B cell (primary cell): ENCODE data around the gene EPHB1. TPM values are rescaled to one million over a fixed set of nuclear protein-coding genes. Genes with fewer than 3 reads are reported as not detected.

Experiments
- ATAC-seq: fragments of 200-7000 bp; cut with Tn5 transposase; one replicate; pipeline ENCODE4 v1.10.0; 2021; ENCODE audit warnings: low read depth, mild to moderate bottlenecking, moderate number of reproducible peaks, moderate library complexity
- CTCF ChIA-PET: fragments of 350-600 bp; sonication (Branson Sonifier 250); formaldehyde crosslinking; loops from one replicate; lab custom pipeline; 2021; ENCODE audit warnings: antibody characterized with exemption, inconsistent platforms; lab: Charles Lee
- POLR2A ChIA-PET: fragments of 350-600 bp; sonication (Branson Sonifier 250); formaldehyde crosslinking; loops from one replicate; lab custom pipeline; 2021; ENCODE audit warnings: antibody characterized with exemption; lab: Charles Lee
- DNase-seq: peaks from one replicate; pipeline ENCODE4 v3.0.0; 2013
- H2AFZ ChIP-seq: 2 replicates; pipeline ENCODE4 v1.6.1; 2012; ENCODE audit warnings: mild to moderate bottlenecking, low read depth, low read length; ENCODE audit not compliant: insufficient read depth, poor library complexity, severe bottlenecking
- H3K27ac ChIP-seq, 2 donors: 1 replicate in 1 of 2; 2 replicates in 1 of 2; pipeline ENCODE4 v1.5.1; 2012 to 2013; ENCODE audit warnings: low read length in 2 of 2, mild to moderate bottlenecking in 2 of 2, moderate library complexity in 1 of 2
- H3K27me3 ChIP-seq, 4 experiments: fragments of 200-600 bp in 1 of 4; sonication (generic) in 1 of 4; replicated peaks in 1 of 4; 1 replicate in 2 of 4; 2 replicates in 2 of 4; pipeline versions ENCODE4 v1.6.1 to v1.7.0; 2013 to 2016; ENCODE audit warnings: low read length in 3 of 4, mild to moderate bottlenecking in 2 of 4, mixed read lengths in 1 of 4, moderate library complexity in 1 of 4; ENCODE audit not compliant: insufficient read depth in 4 of 4, control insufficient read depth in 3 of 4; ENCODE audit errors: control extremely low read depth in 1 of 4
- H3K36me3 ChIP-seq, 2 experiments: replicated peaks in 1 of 2; 1 replicate in 1 of 2; 2 replicates in 1 of 2; pipeline versions ENCODE4 v1.6.1 to v1.7.1; 2013; ENCODE audit warnings: low read length in 1 of 2; ENCODE audit not compliant: insufficient read depth in 2 of 2, control insufficient read depth in 1 of 2; ENCODE audit errors: control extremely low read depth in 1 of 2, extremely low read depth in 1 of 2
- H3K4me1 ChIP-seq, 2 donors: fragments of 200-600 bp in 1 of 2; sonication (generic) in 1 of 2; 1 replicate in 1 of 2; 2 replicates in 1 of 2; pipeline versions ENCODE4 v1.5.1 to v1.6.1; 2013 to 2017; ENCODE audit warnings: low read length in 2 of 2; ENCODE audit not compliant: control insufficient read depth in 2 of 2, insufficient read depth in 2 of 2
- H3K4me2 ChIP-seq: replicated peaks from 2 replicates; pipeline ENCODE3; 2012; ENCODE audit warnings: mild to moderate bottlenecking, low read depth, low read length; ENCODE audit not compliant: poor library complexity, severe bottlenecking
- H3K4me3 ChIP-seq, 5 experiments: fragments of 200-600 bp in 1 of 5; sonication (generic) in 1 of 5; 1 replicate in 3 of 5; 2 replicates in 2 of 5; pipeline versions ENCODE4 v1.5.1 to v1.7.0; 2011 to 2016; ENCODE audit warnings: low read length in 4 of 5, mild to moderate bottlenecking in 4 of 5, low read depth in 2 of 5, control low read depth in 1 of 5, moderate library complexity in 1 of 5; ENCODE audit not compliant: insufficient read depth in 1 of 5; ENCODE audit errors: control extremely low read depth in 1 of 5, extremely low read depth in 1 of 5
- H3K79me2 ChIP-seq: fragments of 200-600 bp; sonication (generic); one replicate; pipeline ENCODE4 v1.6.0; 2016; ENCODE audit warnings: low read length; ENCODE audit not compliant: control insufficient read depth, insufficient read depth
- H3K9ac ChIP-seq: fragments of 200-600 bp; sonication (generic); 2 replicates; pipeline ENCODE4 v1.6.1; 2017; ENCODE audit warnings: mild to moderate bottlenecking, low read length, moderate library complexity
- H3K9me3 ChIP-seq, 3 donors: one replicate each; pipeline versions ENCODE4 v1.6.1 to v1.7.1; 2013; ENCODE audit warnings: low read length in 2 of 3; ENCODE audit not compliant: control insufficient read depth in 2 of 3, insufficient read depth in 1 of 3; ENCODE audit errors: control extremely low read depth in 1 of 3
- H4K20me1 ChIP-seq: 2 replicates; pipeline ENCODE4 v1.6.0; 2012; ENCODE audit warnings: mild to moderate bottlenecking, low read length; ENCODE audit not compliant: insufficient read depth, control insufficient read depth, poor library complexity, severe bottlenecking
- H3K27ac Mint-ChIP-seq: one replicate; pipeline ENCODE4 v1.8.0; 2021; ENCODE audit warnings: mixed read lengths
- H3K27me3 Mint-ChIP-seq: one replicate; pipeline ENCODE4 v1.8.0; 2021; ENCODE audit warnings: mixed read lengths
- H3K4me1 Mint-ChIP-seq: one replicate; pipeline ENCODE4 v1.8.0; 2021; ENCODE audit warnings: mixed read lengths
- H3K4me3 Mint-ChIP-seq: one replicate; pipeline ENCODE4 v1.8.0; 2021; ENCODE audit warnings: mixed read lengths
- H3K9me3 Mint-ChIP-seq: one replicate; pipeline ENCODE4 v1.8.0; 2022; ENCODE audit warnings: mixed read lengths; ENCODE audit not compliant: insufficient read depth
- CTCF ChIP-seq: fragments of 200-600 bp; IDR thresholded peaks from one replicate; pipeline ENCODE4 v1.8.0; 2022; ENCODE audit warnings: antibody characterized with exemption, mild to moderate bottlenecking
- EZH2 ChIP-seq: IDR thresholded peaks from 2 replicates; pipeline ENCODE4 v1.6.1; 2012; ENCODE audit warnings: borderline replicate concordance, low read depth, mild to moderate bottlenecking, moderate library complexity, low read length; ENCODE audit not compliant: insufficient read depth, poor library complexity, severe bottlenecking
- WGBS: methylation state at CpG from one replicate; pipeline ENCODE4 v1.1.5; 2013; ENCODE audit warnings: missing lambda C conversion rate; ENCODE audit not compliant: insufficient coverage; 5-methylcytosine and 5-hydroxymethylcytosine counted together
- intact Hi-C: fragments of 100-400 bp; cut with micrococcal nuclease; formaldehyde crosslinking; loops from one replicate; pipeline ENCODE4 v1.10.0; 2022
- polyA plus RNA-seq: library from polyadenylated mRNA; depleted of rRNA; stranded (reverse); fragments of >200 nt; gene quantifications from 2 replicates; pipeline ENCODE4 v1.2.3, GENCODE V29; 2012
- total RNA-seq, 2 donors: library from RNA; stranded (reverse); fragments of 120-200 nt in 1 of 2; gene quantifications; 1 replicate in 1 of 2; 2 replicates in 1 of 2; pipeline versions ENCODE4 v1.2.3 to v1.2.4, GENCODE V29; 2013 to 2022

Gene EPHB1
- total and polyA plus RNA-seq, 2 donors (not counting 1 experiment from before 2014, with no cell fraction given), result 0.01 TPM; not detected in 1

GRCh38 chr3:134816623-134817022 lies 21.6 kb downstream of the EPHB1 start:
- WGBS, result 94% methylated on average over 6 of the region's 7 CpGs
- no peak for ATAC-seq
- intact Hi-C loops, result no loop called here

DNA sequence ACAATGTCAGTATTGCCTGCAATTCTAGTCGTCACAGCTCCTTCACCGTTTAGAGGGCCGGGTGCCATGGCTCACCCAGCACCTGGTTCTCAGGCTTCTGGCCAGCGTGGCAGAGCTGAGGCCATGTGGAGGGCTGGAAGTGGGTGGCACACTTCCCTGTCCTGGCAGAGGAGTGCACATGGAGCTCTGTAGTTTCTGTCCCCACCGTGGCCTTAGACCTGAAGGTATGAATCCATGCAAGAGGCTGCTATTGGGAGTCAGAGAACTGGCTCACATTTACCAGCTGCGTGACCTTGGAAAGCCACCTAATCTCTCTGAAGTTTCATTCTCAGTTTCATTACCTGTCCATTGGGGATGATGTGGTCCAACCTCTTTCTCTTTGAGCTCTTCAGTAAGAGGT lies 22.2 kb downstream of the EPHB1 start:
- Histone ChIP-seq H3K36me3 (no peaks in the 10 kb centered on the region), H3K79me2 (no peaks in the 10 kb centered on the region), H3K27me3 (peaks cover 0 to 7% (median 0%) of the 10 kb centered on the region in 4 experiments), H3K4me1 (no peaks in the 10 kb centered on the region), H3K4me2 (no peak overlapping the region), H3K4me3 (no peak overlapping the region), H3K9ac (no peak overlapping the region), H4K20me1 (no peaks in the 10 kb centered on the region), H2AFZ (no peak overlapping the region), H3K9me3 (no peaks in the 10 kb centered on the region), H3K27ac (no peak overlapping the region)
- no peaks in the 10 kb centered on the region for H3K9me3 Mint-ChIP-seq
- CTCF ChIA-PET, result no interaction called here
- WGBS, result 89% methylated on average over 4 of the region's 6 CpGs
- H3K4me1 Mint-ChIP-seq, result no peaks in the 10 kb centered on the region
- DNase-seq (no peak), ATAC-seq (no peak)
- no peak overlapping the region for H3K27ac Mint-ChIP-seq
- H3K27me3 Mint-ChIP-seq, result peaks cover 5% of the 10 kb centered on the region
- no peak overlapping the region for H3K4me3 Mint-ChIP-seq
- intact Hi-C loops, result no loop called here
- TF ChIP-seq EZH2 (no peak), CTCF (no peak)
- POLR2A ChIA-PET, result no interaction called here

More at GRCh38 chr3:134816623-134817022, 21.6 kb downstream of the EPHB1 start:
- H3K4me1 Mint-ChIP-seq, result no peaks in the 10 kb centered on the region
- H3K27ac Mint-ChIP-seq, result no peak overlapping the region
- H3K36me3 ChIP-seq, result no peaks in the 10 kb centered on the region
- no peaks in the 10 kb centered on the region for H3K9me3 ChIP-seq
- H2AFZ ChIP-seq, result no peak overlapping the region
- H3K4me1 ChIP-seq, result no peaks in the 10 kb centered on the region
- no peaks in the 10 kb centered on the region for H3K79me2 ChIP-seq
- no peak for DNase-seq
- ChIA-PET CTCF (interaction anchor here (0.6 kb wide), 1 partner anchor 8 kb away, joined by 4 read pairs; no protein-coding TSS in a partner anchor), POLR2A (no interaction called here)
- no peaks in the 10 kb centered on the region for H4K20me1 ChIP-seq
- peaks cover 4% of the 10 kb centered on the region for H3K27me3 Mint-ChIP-seq
- no peak overlapping the region for H3K4me3 ChIP-seq
- peaks cover 0 to 6% (median 0%) of the 10 kb centered on the region in 4 experiments for H3K27me3 ChIP-seq
- no peaks in the 10 kb centered on the region for H3K9me3 Mint-ChIP-seq
- no peak for TF ChIP-seq EZH2
- H3K4me2 ChIP-seq, result no peak overlapping the region
- H3K27ac ChIP-seq, result no peak overlapping the region
- H3K9ac ChIP-seq, result no peak overlapping the region
- no peak overlapping the region for H3K4me3 Mint-ChIP-seq
